CD14-positive monocyte (primary cell): ENCODE measurements around the gene SPATA33. TPM values are rescaled to one million over a fixed set of nuclear protein-coding genes. Genes with fewer than 3 reads are reported as not detected.

Source experiments
- DNase-seq, 3 donors: peaks; one replicate each; pipeline ENCODE4 v3.0.0-alpha.2; 2011 to 2022
- H2AFZ ChIP-seq: 2 replicates; pipeline ENCODE4 v1.6.0; 2012; ENCODE audit warnings: mild to moderate bottlenecking, low read depth, low read length, inconsistent platforms; ENCODE audit not compliant: insufficient read depth, poor library complexity, severe bottlenecking
- H3K27ac ChIP-seq, 2 donors: 1 replicate in 1 of 2; 2 replicates in 1 of 2; pipeline ENCODE4 v1.5.1; 2012 to 2013; ENCODE audit warnings: low read length in 2 of 2, control low read depth in 1 of 2, inconsistent platforms in 1 of 2, low read depth in 1 of 2, mild to moderate bottlenecking in 1 of 2
- H3K27me3 ChIP-seq, 2 donors: one replicate each; pipeline versions ENCODE4 v1.6.0 to v1.6.1; 2011 to 2013; ENCODE audit warnings: low read length in 2 of 2; ENCODE audit not compliant: control insufficient read depth in 2 of 2, insufficient read depth in 2 of 2
- H3K36me3 ChIP-seq, 2 donors: replicated peaks in 1 of 2; 1 replicate in 1 of 2; 2 replicates in 1 of 2; pipeline versions ENCODE4 v1.5.1 to v1.6.1; 2012 to 2013; ENCODE audit warnings: low read length in 2 of 2, control low read depth in 1 of 2, inconsistent platforms in 1 of 2, mild to moderate bottlenecking in 1 of 2; ENCODE audit not compliant: insufficient read depth in 2 of 2, control insufficient read depth in 1 of 2
- H3K4me1 ChIP-seq, 2 donors: 1 replicate in 1 of 2; 2 replicates in 1 of 2; pipeline versions ENCODE4 v1.5.1 to v1.6.1; 2012 to 2013; ENCODE audit warnings: low read length in 2 of 2, control low read depth in 1 of 2, inconsistent platforms in 1 of 2, mild to moderate bottlenecking in 1 of 2, moderate library complexity in 1 of 2; ENCODE audit not compliant: insufficient read depth in 2 of 2, control insufficient read depth in 1 of 2
- H3K4me2 ChIP-seq: replicated peaks from 2 replicates; pipeline ENCODE3; 2012; ENCODE audit warnings: low read length, moderate library complexity, mild to moderate bottlenecking; ENCODE audit not compliant: poor library complexity, severe bottlenecking; ENCODE audit errors: extremely low read depth
- H3K4me3 ChIP-seq, 3 experiments: fragments of 200-600 bp in 1 of 3; sonication (generic) in 1 of 3; replicated peaks in 1 of 3; 1 replicate in 2 of 3; 2 replicates in 1 of 3; pipeline ENCODE4 v1.5.1; 2011 to 2013; ENCODE audit warnings: low read length in 3 of 3, mild to moderate bottlenecking in 3 of 3, control low read depth in 2 of 3, low read depth in 2 of 3, inconsistent platforms in 1 of 3, moderate library complexity in 1 of 3
- H3K79me2 ChIP-seq: 2 replicates; pipeline ENCODE4 v1.6.0; 2012; ENCODE audit warnings: mild to moderate bottlenecking, control low read depth, inconsistent platforms, low read length, moderate library complexity; ENCODE audit not compliant: insufficient read depth
- H3K9ac ChIP-seq: 2 replicates; pipeline ENCODE4 v1.6.0; 2017; ENCODE audit warnings: low read length, mild to moderate bottlenecking; ENCODE audit not compliant: insufficient read depth, poor library complexity, severe bottlenecking
- H3K9me3 ChIP-seq, 2 donors: replicated peaks in 1 of 2; 1 replicate in 1 of 2; 2 replicates in 1 of 2; pipeline versions ENCODE4 v1.5.1 to v1.6.1; 2012 to 2013; ENCODE audit warnings: low read length in 2 of 2, control low read depth in 1 of 2; ENCODE audit not compliant: control insufficient read depth in 1 of 2, insufficient read depth in 1 of 2
- H4K20me1 ChIP-seq: 2 replicates; pipeline ENCODE4 v1.6.0; 2012; ENCODE audit warnings: mild to moderate bottlenecking, low read length, control low read depth, moderate library complexity; ENCODE audit not compliant: insufficient read depth
- H3K27ac Mint-ChIP-seq, 7 donors: one replicate each; pipeline ENCODE4 v1.8.0; 2020; ENCODE audit warnings: mild to moderate bottlenecking in 7 of 7, mixed read lengths in 7 of 7, moderate library complexity in 6 of 7, inconsistent platforms in 2 of 7
- H3K27me3 Mint-ChIP-seq, 3 donors: one replicate each; pipeline ENCODE4 v1.8.0; 2021 to 2022; ENCODE audit warnings: low read depth in 3 of 3, mild to moderate bottlenecking in 3 of 3, mixed read lengths in 3 of 3, moderate library complexity in 3 of 3, inconsistent platforms in 1 of 3
- H3K36me3 Mint-ChIP-seq, 2 donors: one replicate each; pipeline ENCODE4 v1.8.0; 2020; ENCODE audit warnings: mixed read lengths in 2 of 2, inconsistent platforms in 1 of 2, mild to moderate bottlenecking in 1 of 2
- H3K4me1 Mint-ChIP-seq: one replicate; pipeline ENCODE4 v1.8.0; 2020; ENCODE audit warnings: mild to moderate bottlenecking, mixed read lengths
- H3K4me3 Mint-ChIP-seq, 2 donors: one replicate each; pipeline ENCODE4 v1.8.0; 2020; ENCODE audit warnings: mild to moderate bottlenecking in 2 of 2, mixed read lengths in 2 of 2, moderate library complexity in 1 of 2
- H3K9me3 Mint-ChIP-seq, 7 donors: one replicate each; pipeline ENCODE4 v1.8.0; 2020 to 2022; ENCODE audit warnings: mixed read lengths in 7 of 7, mild to moderate bottlenecking in 6 of 7, moderate library complexity in 6 of 7, inconsistent platforms in 2 of 7
- CTCF ChIP-seq: fragments of 200-600 bp; IDR thresholded peaks from one replicate; pipeline ENCODE4 v1.8.0; 2022; ENCODE audit warnings: antibody characterized with exemption, mild to moderate bottlenecking
- WGBS: methylation state at CpG from one replicate; pipeline ENCODE4 v1.1.5; 2013; ENCODE audit warnings: missing lambda C conversion rate; ENCODE audit not compliant: insufficient coverage; 5-methylcytosine and 5-hydroxymethylcytosine counted together
- intact Hi-C, 2 donors: fragments of 100-400 bp; cut with micrococcal nuclease; formaldehyde crosslinking; loops; one replicate each; pipeline versions ENCODE4 v1.15.0 to v1.15.1; 2023
- polyA plus RNA-seq, 3 donors: library from polyadenylated mRNA; depleted of rRNA in 1 of 3; unstranded in 2 of 3; stranded (reverse) in 1 of 3; fragments of 300-500 nt in 2 of 3; fragments of >200 nt in 1 of 3; fragmentation: Illumina TruSeq in 2 of 3; gene quantifications; 1 replicate in 2 of 3; 2 replicates in 1 of 3; pipeline ENCODE4 v1.2.3, GENCODE V29; 2012 to 2021

The SPATA33 gene
- polyA plus RNA-seq, 3 donors: 1.4 to 3.5 (median 1.8) TPM

GRCh38 chr16:89668790-89669158, 11.1 kb downstream of the SPATA33 start:
- Histone ChIP-seq H3K27me3 (no peaks in the 10 kb centered on the region), H3K4me2 (no peak overlapping the region), H3K27ac (no peak overlapping the region), H3K4me1 (peaks cover 0 to 5% of the 10 kb centered on the region in 2 donors), H3K9me3 (peaks cover 0 to 10% of the 10 kb centered on the region in 2 donors), H3K79me2 (no peaks in the 10 kb centered on the region), H4K20me1 (no peaks in the 10 kb centered on the region), H2AFZ (no peak overlapping the region), H3K36me3 (peaks cover 0 to 6% of the 10 kb centered on the region in 2 donors), H3K9ac (peak overlapping the region; percentile 15), H3K4me3 (no peak overlapping the region)
- no peak for TF ChIP-seq CTCF
- Mint-ChIP-seq H3K27ac (no peak overlapping the region), H3K9me3 (peaks cover 5 to 11% (median 10%) of the 10 kb centered on the region in 7 donors), H3K36me3 (peaks cover 2 to 10% of the 10 kb centered on the region in 2 donors), H3K27me3 (peaks cover 2 to 9% (median 3%) of the 10 kb centered on the region in 3 donors), H3K4me3 (peak overlapping the region; percentile 39 to 56), H3K4me1 (peaks cover 12% of the 10 kb centered on the region)
- no peak for DNase-seq
- WGBS: 39% methylated on average over 3 of the region's 5 CpGs
- intact Hi-C loops: no loop called here

- no peaks in the 10 kb centered on the region for H3K79me2 ChIP-seq
- H3K27ac Mint-ChIP-seq: no peak overlapping the region
- no peak overlapping the region for H3K9ac ChIP-seq
- H3K9me3 ChIP-seq: peaks cover 0 to 10% of the 10 kb centered on the region in 2 donors
- H3K27ac ChIP-seq: no peak overlapping the region
- peaks cover 2 to 9% (median 5%) of the 10 kb centered on the region in 3 donors for H3K27me3 Mint-ChIP-seq
- H4K20me1 ChIP-seq: no peaks in the 10 kb centered on the region
- peaks cover 0 to 5% of the 10 kb centered on the region in 2 donors for H3K4me1 ChIP-seq
- no peaks in the 10 kb centered on the region for H3K27me3 ChIP-seq
- H3K4me3 Mint-ChIP-seq: no peak overlapping the region
- TF ChIP-seq CTCF: no peak
- 98% methylated on average over 8 of the region's 13 CpGs for WGBS
- no peak for DNase-seq
- H3K36me3 Mint-ChIP-seq: peaks cover 0 to 4% of the 10 kb centered on the region in 2 donors
- H2AFZ ChIP-seq: no peak overlapping the region
- no peak overlapping the region for H3K4me3 ChIP-seq
- H3K9me3 Mint-ChIP-seq: peaks cover 5 to 14% (median 11%) of the 10 kb centered on the region in 7 donors
- no peak overlapping the region for H3K4me2 ChIP-seq
- H3K4me1 Mint-ChIP-seq: peaks cover 12% of the 10 kb centered on the region
- intact Hi-C loops: no loop called here
- H3K36me3 ChIP-seq: no peaks in the 10 kb centered on the region
These were observed 12.1 kb downstream of the SPATA33 start for GRCh38 chr16:89669755-89670154.
